Kidney epithelial cell (primary cell): ENCODE measurements around the gene JPH2. TPM values are rescaled to one million over a fixed set of nuclear protein-coding genes. Genes with fewer than 3 reads are reported as not detected.

Experiments used
- DNase-seq: peaks from one replicate; pipeline ENCODE4 v3.0.0-alpha.2; 2010; ENCODE audit warnings: low read depth
- H3K27me3 ChIP-seq: 2 replicates; pipeline ENCODE4 v1.6.0; 2011; ENCODE audit warnings: low read length; ENCODE audit not compliant: control insufficient read depth, insufficient read depth
- H3K36me3 ChIP-seq: 2 replicates; pipeline ENCODE4 v1.5.1; 2011; ENCODE audit warnings: low read length; ENCODE audit not compliant: control insufficient read depth, insufficient read depth
- H3K4me3 ChIP-seq: 2 replicates; pipeline ENCODE4 v1.5.1; 2011; ENCODE audit warnings: low read depth, mild to moderate bottlenecking, control low read depth, low read length
- CTCF ChIP-seq: IDR thresholded peaks from 2 replicates; pipeline ENCODE4 v1.5.1; 2011; ENCODE audit warnings: mild to moderate bottlenecking, moderate library complexity, low read length, control low read depth, inconsistent platforms; ENCODE audit not compliant: insufficient read depth, poor library complexity, severe bottlenecking
- total RNA-seq: library from RNA; depleted of rRNA; stranded (reverse); fragments of >200 nt; gene quantifications from 2 replicates; pipeline ENCODE4 v1.2.3, GENCODE V29; 2015

The JPH2 gene
- total RNA-seq, 1 donor from 2014 or later: 3.0 TPM

- no peak overlapping the region for H3K4me3 ChIP-seq
- no peaks in the 10 kb centered on the region for H3K36me3 ChIP-seq
- peaks cover 3% of the 10 kb centered on the region for H3K27me3 ChIP-seq
- no peak for TF ChIP-seq CTCF
- no peak for DNase-seq
Observed at GRCh38 chr20:44170816-44171410, 16.1 kb downstream of the JPH2 start.

GRCh38 chr20:44167736-44168135, 19.3 kb downstream of the JPH2 start:
- no peak for DNase-seq
- TF ChIP-seq CTCF: no peak
- H3K4me3 ChIP-seq: no peak overlapping the region
- H3K36me3 ChIP-seq: no peaks in the 10 kb centered on the region
- peaks cover 3% of the 10 kb centered on the region for H3K27me3 ChIP-seq

GRCh38 chr20:44166477-44166876, 20.5 kb downstream of the JPH2 start:
- TF ChIP-seq CTCF: no peak
- no peak for DNase-seq
- Histone ChIP-seq H3K4me3 (no peak overlapping the region), H3K27me3 (peaks cover 3% of the 10 kb centered on the region), H3K36me3 (no peaks in the 10 kb centered on the region)

- TF ChIP-seq CTCF: no peak
- Histone ChIP-seq H3K36me3 (no peaks in the 10 kb centered on the region), H3K4me3 (no peak overlapping the region), H3K27me3 (no peaks in the 10 kb centered on the region)
- no peak for DNase-seq
Observed at GRCh38 chr20:44166008-44166407, 21.0 kb downstream of the JPH2 start.

GRCh38 chr20:44160133-44160532, 26.9 kb downstream of the JPH2 start:
- H3K36me3 ChIP-seq: no peaks in the 10 kb centered on the region
- H3K4me3 ChIP-seq: no peak overlapping the region
- no peak for DNase-seq
- H3K27me3 ChIP-seq: peaks cover 12% of the 10 kb centered on the region
- TF ChIP-seq CTCF: no peak

GRCh38 chr20:44159711-44160110, 27.3 kb downstream of the JPH2 start:
- no peak for TF ChIP-seq CTCF
- Histone ChIP-seq H3K36me3 (no peaks in the 10 kb centered on the region), H3K4me3 (no peak overlapping the region), H3K27me3 (peaks cover 12% of the 10 kb centered on the region)
- DNase-seq: no peak
